ENCODE data around the gene SCMH1.

Gene SCMH1

GRCh38 chr1:40987439-40988276, 254.4 kb downstream of the SCMH1 start:
- DNase-seq, result no peak

GRCh38 chr1:40986956-40987355, 255.2 kb downstream of the SCMH1 start:
- DNase-seq, result no peak

- no peak for DNase-seq
Measured at GRCh38 chr1:40986328-40986783, 255.8 kb downstream of the SCMH1 start.

- DNase-seq, result no peak
Measured at GRCh38 chr1:40985875-40986274, 256.2 kb downstream of the SCMH1 start.

- DNase-seq, result no peak
Measured at GRCh38 chr1:40985161-40985560, 256.9 kb downstream of the SCMH1 start.

- no peak for DNase-seq
Measured at GRCh38 chr1:40984531-40984930, 257.6 kb downstream of the SCMH1 start.

GRCh38 chr1:40984066-40984465, 258.0 kb downstream of the SCMH1 start:
- DNase-seq, result no peak

- DNase-seq, result no peak
Measured at GRCh38 chr1:40983286-40983685, 258.8 kb downstream of the SCMH1 start.

- no peak for DNase-seq
Measured at GRCh38 chr1:40982721-40983120, 259.4 kb downstream of the SCMH1 start.

- no peak for DNase-seq
Measured at GRCh38 chr1:40981691-40982448, 260.2 kb downstream of the SCMH1 start.

GRCh38 chr1:40980453-40981121, 261.5 kb downstream of the SCMH1 start:
- no peak for DNase-seq

GRCh38 chr1:40980068-40980452, 262.0 kb downstream of the SCMH1 start:
- no peak for DNase-seq

- DNase-seq, result peak; percentile 61
Measured at GRCh38 chr1:40979241-40980067, 262.7 kb downstream of the SCMH1 start, which contains the start of gene CTPS1. TSS of gene CTPS1 (plus strand) at chr1:40979696. CDS start at chr1:40983291, 3,595 bp downstream.

GRCh38 chr1:40978886-40979240, 263.2 kb downstream of the SCMH1 start:
- no peak for DNase-seq

GRCh38 chr1:40977716-40978115, 264.4 kb downstream of the SCMH1 start:
- no peak for DNase-seq
